CD4-positive, alpha-beta T cell (primary cell): Measurements from ENCODE around the gene COL4A3. TPM values are rescaled to one million over a fixed set of nuclear protein-coding genes. Genes with fewer than 3 reads are reported as not detected.

ENCODE experiments used
- ATAC-seq: fragments of 200-7000 bp; cut with Tn5 transposase; one replicate; pipeline ENCODE4 v1.10.0; 2022; ENCODE audit warnings: mild to moderate bottlenecking; ENCODE audit not compliant: poor library complexity
- CTCF ChIA-PET: fragments of 350-600 bp; sonication (Branson Sonifier 250); formaldehyde crosslinking; loops from one replicate; lab custom pipeline; 2021; ENCODE audit warnings: antibody characterized with exemption, inconsistent platforms; lab: Charles Lee
- POLR2A ChIA-PET: fragments of 350-600 bp; sonication (Branson Sonifier 250); formaldehyde crosslinking; loops from one replicate; lab custom pipeline; 2021; ENCODE audit warnings: antibody characterized with exemption, inconsistent platforms; lab: Charles Lee
- DNase-seq, 14 experiments: peaks; one replicate each; pipeline ENCODE4 v3.0.0-alpha.2; 2013 to 2020; ENCODE audit warnings: mixed read lengths in 2 of 14
- H3K27ac ChIP-seq, 2 donors: one replicate each; pipeline versions ENCODE4 v1.5.1 to v1.7.0; 2013; ENCODE audit warnings: low read length in 2 of 2, low read depth in 1 of 2, mild to moderate bottlenecking in 1 of 2
- H3K27me3 ChIP-seq, 2 experiments: 1 replicate in 1 of 2; 2 replicates in 1 of 2; pipeline versions ENCODE4 v1.6.1 to v1.7.0; 2013; ENCODE audit warnings: low read length in 2 of 2, control low read depth in 1 of 2, mild to moderate bottlenecking in 1 of 2, moderate library complexity in 1 of 2; ENCODE audit not compliant: insufficient read depth in 2 of 2, control insufficient read depth in 1 of 2
- H3K36me3 ChIP-seq: one replicate; pipeline ENCODE4 v1.6.1; 2013; ENCODE audit warnings: low read length, control low read depth; ENCODE audit not compliant: insufficient read depth
- H3K4me1 ChIP-seq: one replicate; pipeline ENCODE4 v1.6.1; 2013; ENCODE audit warnings: low read length, control low read depth; ENCODE audit not compliant: insufficient read depth
- H3K4me3 ChIP-seq: one replicate; pipeline ENCODE4 v1.5.1; 2013; ENCODE audit warnings: mild to moderate bottlenecking, low read length, moderate library complexity
- H3K9me3 ChIP-seq, 2 experiments: 1 replicate in 1 of 2; 2 replicates in 1 of 2; pipeline versions ENCODE4 v1.6.1 to v1.7.0; 2013; ENCODE audit warnings: low read length in 2 of 2, mild to moderate bottlenecking in 2 of 2, control low read depth in 1 of 2, moderate library complexity in 1 of 2; ENCODE audit not compliant: control insufficient read depth in 1 of 2, insufficient read depth in 1 of 2
- H3K27ac Mint-ChIP-seq: one replicate; pipeline ENCODE4 v1.8.0; 2020; ENCODE audit warnings: mixed read lengths
- H3K27me3 Mint-ChIP-seq: one replicate; pipeline ENCODE4 v1.8.0; 2021; ENCODE audit warnings: mixed read lengths
- H3K36me3 Mint-ChIP-seq: one replicate; pipeline ENCODE4 v1.8.0; 2021; ENCODE audit warnings: low read depth, mixed read lengths
- H3K4me1 Mint-ChIP-seq: one replicate; pipeline ENCODE4 v1.8.0; 2021; ENCODE audit warnings: low read depth, mixed read lengths
- H3K4me3 Mint-ChIP-seq: one replicate; pipeline ENCODE4 v1.8.0; 2020; ENCODE audit warnings: mild to moderate bottlenecking, mixed read lengths
- H3K9me3 Mint-ChIP-seq: one replicate; pipeline ENCODE4 v1.8.0; 2020; ENCODE audit warnings: mixed read lengths
- intact Hi-C, 2 experiments: fragments of 100-400 bp; cut with DNase I in 1 of 2; cut with micrococcal nuclease in 1 of 2; formaldehyde crosslinking; loops; one replicate each; pipeline versions ENCODE4 v1.15.1 to v1.9.0; 2023 to 2025; cut with DNase I, micrococcal nuclease
- total RNA-seq, 174 experiments: library from RNA in 2 of 174; stranded (reverse) in 2 of 174; gene quantifications; one replicate each; pipeline ENCODE4 v1.2.3 and lab custom pipeline; 2021 to 2026
- TF ChIP-seq, protein P1 (sequence below): fragments of 200-600 bp; IDR thresholded peaks from one replicate; pipeline ENCODE4 v1.8.0; 2022; ENCODE audit warnings: antibody characterized with exemption, mild to moderate bottlenecking

Gene COL4A3
- total RNA-seq, 2 experiments from 2014 or later: not detected

DNA sequence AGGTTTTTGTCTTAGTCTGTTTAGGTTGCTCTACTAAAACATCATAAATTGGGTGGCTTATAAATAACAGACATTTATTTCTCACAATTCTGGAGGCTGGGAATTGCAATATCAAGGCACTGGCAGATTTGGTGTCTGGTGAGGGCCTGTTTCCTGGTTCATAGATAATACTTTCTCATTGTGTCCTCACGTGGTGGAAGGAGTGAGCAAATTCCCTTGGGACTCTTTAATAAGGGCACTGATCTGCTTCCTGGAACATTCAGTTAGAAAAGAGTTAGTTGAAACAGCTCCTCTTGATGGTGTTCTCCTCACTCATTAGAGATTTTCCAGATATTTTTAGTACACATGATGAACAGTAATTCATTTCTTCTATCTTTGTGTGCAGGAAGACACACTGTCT, 22.3 kb downstream of the COL4A3 start:
- no peaks in the 10 kb centered on the region for H3K4me1 Mint-ChIP-seq
- ATAC-seq (no peak), DNase-seq (no peak)
- H3K36me3 Mint-ChIP-seq: no peaks in the 10 kb centered on the region
- peaks cover 41% of the 10 kb centered on the region for H3K27me3 Mint-ChIP-seq
- Histone ChIP-seq H3K4me1 (no peaks in the 10 kb centered on the region), H3K27me3 (peaks cover 0 to 4% of the 10 kb centered on the region in 2 experiments), H3K4me3 (no peak overlapping the region), H3K36me3 (no peaks in the 10 kb centered on the region), H3K27ac (no peak overlapping the region), H3K9me3 (no peaks in the 10 kb centered on the region)
- ChIA-PET POLR2A (no interaction called here), CTCF (no interaction called here)
- H3K4me3 Mint-ChIP-seq: no peak overlapping the region
- TF ChIP-seq, protein P1, sequence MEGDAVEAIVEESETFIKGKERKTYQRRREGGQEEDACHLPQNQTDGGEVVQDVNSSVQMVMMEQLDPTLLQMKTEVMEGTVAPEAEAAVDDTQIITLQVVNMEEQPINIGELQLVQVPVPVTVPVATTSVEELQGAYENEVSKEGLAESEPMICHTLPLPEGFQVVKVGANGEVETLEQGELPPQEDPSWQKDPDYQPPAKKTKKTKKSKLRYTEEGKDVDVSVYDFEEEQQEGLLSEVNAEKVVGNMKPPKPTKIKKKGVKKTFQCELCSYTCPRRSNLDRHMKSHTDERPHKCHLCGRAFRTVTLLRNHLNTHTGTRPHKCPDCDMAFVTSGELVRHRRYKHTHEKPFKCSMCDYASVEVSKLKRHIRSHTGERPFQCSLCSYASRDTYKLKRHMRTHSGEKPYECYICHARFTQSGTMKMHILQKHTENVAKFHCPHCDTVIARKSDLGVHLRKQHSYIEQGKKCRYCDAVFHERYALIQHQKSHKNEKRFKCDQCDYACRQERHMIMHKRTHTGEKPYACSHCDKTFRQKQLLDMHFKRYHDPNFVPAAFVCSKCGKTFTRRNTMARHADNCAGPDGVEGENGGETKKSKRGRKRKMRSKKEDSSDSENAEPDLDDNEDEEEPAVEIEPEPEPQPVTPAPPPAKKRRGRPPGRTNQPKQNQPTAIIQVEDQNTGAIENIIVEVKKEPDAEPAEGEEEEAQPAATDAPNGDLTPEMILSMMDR: no peak
- no peaks in the 10 kb centered on the region for H3K9me3 Mint-ChIP-seq
- H3K27ac Mint-ChIP-seq: no peak overlapping the region
- intact Hi-C loops: no loop called here

DNA sequence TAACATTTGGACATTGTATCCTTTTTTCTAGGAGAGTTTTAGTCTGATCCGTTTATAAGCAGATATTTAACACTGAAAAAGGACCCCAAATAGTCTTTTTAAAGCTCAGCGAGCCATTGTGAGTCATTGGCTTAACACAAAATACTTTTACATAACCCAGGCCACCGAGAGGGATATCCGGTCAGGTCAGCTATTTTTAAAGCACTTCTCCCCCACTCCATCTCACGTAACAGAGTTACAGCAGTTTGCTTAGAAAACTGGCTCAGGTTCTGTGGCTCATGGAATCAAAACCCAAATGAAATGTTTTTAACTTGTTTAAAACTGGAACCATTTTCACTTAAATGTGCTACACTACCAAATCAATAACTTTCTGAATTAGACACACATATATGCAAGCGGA, 23.9 kb downstream of the COL4A3 start:
- no peak overlapping the region for H3K27ac Mint-ChIP-seq
- intact Hi-C loops: no loop called here
- ChIA-PET POLR2A (no interaction called here), CTCF (no interaction called here)
- no peaks in the 10 kb centered on the region for H3K4me1 Mint-ChIP-seq
- no peak overlapping the region for H3K27ac ChIP-seq
- H3K4me1 ChIP-seq: no peaks in the 10 kb centered on the region
- TF ChIP-seq, protein P1: no peak
- no peaks in the 10 kb centered on the region for H3K9me3 ChIP-seq
- H3K27me3 Mint-ChIP-seq: peaks cover 43% of the 10 kb centered on the region
- no peaks in the 10 kb centered on the region for H3K36me3 ChIP-seq
- no peak overlapping the region for H3K4me3 Mint-ChIP-seq
- DNase-seq (no peak), ATAC-seq (no peak)
- no peaks in the 10 kb centered on the region for H3K9me3 Mint-ChIP-seq
- H3K4me3 ChIP-seq: no peak overlapping the region
- H3K27me3 ChIP-seq: peaks cover 0 to 4% of the 10 kb centered on the region in 2 experiments
- no peaks in the 10 kb centered on the region for H3K36me3 Mint-ChIP-seq

DNA sequence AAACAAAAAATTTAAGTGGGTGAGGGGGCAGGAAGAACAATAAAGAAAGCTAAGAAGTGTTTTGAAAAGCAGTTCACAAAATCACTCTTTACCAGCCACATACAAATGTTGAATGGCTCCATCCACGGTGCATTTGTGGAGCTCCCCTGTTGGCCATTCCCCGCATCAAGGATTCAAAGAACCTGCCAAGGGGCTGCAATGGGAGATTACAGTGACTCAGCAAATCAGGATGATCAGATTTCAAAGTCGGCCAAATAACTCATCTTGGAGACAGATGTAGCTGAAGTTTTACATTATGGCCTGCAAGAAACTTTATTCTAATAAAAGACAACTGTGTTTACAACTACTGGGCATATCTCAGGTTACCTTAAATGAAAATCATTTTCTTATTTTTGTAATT, 26.9 kb downstream of the COL4A3 start:
- H3K36me3 Mint-ChIP-seq: no peaks in the 10 kb centered on the region
- no peak overlapping the region for H3K4me3 Mint-ChIP-seq
- H3K4me1 Mint-ChIP-seq: no peaks in the 10 kb centered on the region
- ATAC-seq (no peak), DNase-seq (no peak)
- no peaks in the 10 kb centered on the region for H3K4me1 ChIP-seq
- H3K4me3 ChIP-seq: no peak overlapping the region
- no peak overlapping the region for H3K27ac ChIP-seq
- no peaks in the 10 kb centered on the region for H3K9me3 Mint-ChIP-seq
- POLR2A ChIA-PET: no interaction called here
- CTCF ChIA-PET: no interaction called here
- no peaks in the 10 kb centered on the region for H3K9me3 ChIP-seq
- peaks cover 0 to 4% of the 10 kb centered on the region in 2 experiments for H3K27me3 ChIP-seq
- intact Hi-C loops: no loop called here
- H3K27ac Mint-ChIP-seq: no peak overlapping the region
- TF ChIP-seq, protein P1: no peak
- H3K36me3 ChIP-seq: no peaks in the 10 kb centered on the region
- peaks cover 35% of the 10 kb centered on the region for H3K27me3 Mint-ChIP-seq
